DMS153 treated with DMSO at 0.1 percent for 48 hours (cell line): ENCODE data around the gene VTI1A.
A peak's percentile ranks its signal among the peaks of the same experiment; 100 is the strongest.

Experiments used
- DNase-seq: peaks from one replicate; lab custom pipeline; 2025; ENCODE audit not compliant: unreplicated experiment; lab: John Stamatoyannopoulos, UW

The VTI1A gene

GRCh38 chr10:112801004-112801403, 354.0 kb downstream of the VTI1A start:
- no peak for DNase-seq

GRCh38 chr10:112801748-112802147, 354.7 kb downstream of the VTI1A start:
- no peak for DNase-seq

DNA sequence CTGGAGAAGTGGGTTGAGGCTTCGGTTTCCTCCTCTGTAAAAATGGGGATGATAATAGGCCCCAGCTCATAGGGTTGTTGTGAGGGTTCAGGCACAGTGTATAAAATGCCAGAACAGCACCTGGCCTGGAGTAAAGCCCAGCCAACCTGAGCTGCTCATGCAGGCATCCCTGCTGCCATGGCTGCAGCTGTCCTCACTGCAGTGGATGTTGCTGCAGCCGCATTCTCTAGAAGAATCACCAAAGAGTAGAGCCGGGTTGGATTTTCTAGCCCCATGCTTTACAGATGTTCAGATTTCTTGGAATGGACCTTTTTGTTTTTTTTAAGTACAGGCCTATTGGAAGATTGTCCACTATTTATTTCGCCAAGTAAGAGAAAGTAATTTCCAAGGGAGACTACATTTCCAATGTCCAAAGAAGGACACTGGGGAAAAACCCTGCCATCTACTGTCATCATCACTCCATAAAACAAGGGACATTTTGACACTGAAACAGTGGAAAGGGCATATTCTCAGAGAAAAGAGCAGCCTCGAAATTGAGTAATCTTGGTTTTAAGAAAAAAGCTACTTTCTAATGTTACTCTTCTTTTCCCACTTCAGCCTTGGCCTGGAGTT, 355.5 kb downstream of the VTI1A start:
- no peak for DNase-seq

DNA sequence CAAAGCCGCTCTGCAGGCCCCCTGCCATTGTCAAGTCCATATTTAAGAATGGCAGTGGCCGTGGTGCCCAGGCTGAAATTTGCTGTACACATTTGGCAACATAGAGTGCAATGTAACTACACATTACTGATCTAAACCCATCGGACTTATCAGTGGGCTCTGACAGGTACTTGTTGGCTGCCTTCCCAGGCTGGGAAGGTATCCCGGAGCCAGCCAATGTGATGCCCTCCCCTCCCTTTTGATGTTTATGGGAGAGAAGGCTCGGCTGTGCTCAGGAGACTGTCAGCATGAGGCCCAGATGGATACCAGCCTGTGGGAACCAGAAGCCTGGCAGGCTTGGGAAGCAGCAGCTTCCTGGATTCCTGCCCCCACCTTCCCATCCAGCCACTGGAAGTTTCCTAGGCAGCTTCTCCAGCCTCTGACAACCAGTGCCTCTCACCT, 357.0 kb downstream of the VTI1A start:
- no peak for DNase-seq

GRCh38 chr10:112805254-112805590, 358.2 kb downstream of the VTI1A start:
- no peak for DNase-seq

DNA sequence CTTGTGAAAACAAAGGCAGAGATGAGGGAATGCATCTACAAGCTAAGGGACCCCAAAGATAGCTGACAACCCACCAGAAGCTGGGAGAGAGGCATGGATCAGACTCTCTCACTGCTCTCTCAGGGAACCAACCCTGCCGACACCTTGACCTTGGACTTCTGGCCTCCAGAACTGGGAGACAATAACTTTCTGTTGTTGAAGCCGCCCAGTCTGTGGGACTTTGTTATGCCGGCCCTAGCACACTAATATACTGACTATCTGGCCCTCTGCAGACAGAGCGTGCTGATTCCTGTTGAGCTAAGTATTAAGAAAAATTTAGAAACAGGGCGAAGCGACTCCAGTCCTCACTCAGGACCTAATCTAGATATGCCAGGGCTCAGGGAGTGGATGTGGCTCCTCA, 358.7 kb downstream of the VTI1A start:
- no peak for DNase-seq

- no peak for DNase-seq
These were observed 360.0 kb downstream of the VTI1A start for GRCh38 chr10:112807013-112807412.

DNA sequence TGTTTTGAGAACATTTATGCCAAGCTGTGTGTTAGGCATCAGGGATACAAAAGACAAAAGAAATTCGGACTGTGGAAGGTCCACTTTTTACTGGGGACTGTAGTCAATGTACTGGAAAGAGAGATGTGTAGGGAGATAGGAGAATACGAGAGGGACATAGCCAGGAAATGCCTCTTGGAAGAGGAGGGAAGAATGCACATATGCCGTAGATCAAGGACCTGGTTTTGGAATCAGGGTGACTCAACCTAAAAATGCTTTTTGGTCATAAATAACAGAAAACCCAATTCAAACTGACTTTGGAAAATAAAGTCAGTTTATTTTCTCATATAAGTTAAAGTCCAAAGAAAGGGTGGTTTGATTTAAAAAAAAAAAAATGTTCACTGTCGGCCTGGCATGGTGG, 362.7 kb downstream of the VTI1A start:
- no peak for DNase-seq

DNA sequence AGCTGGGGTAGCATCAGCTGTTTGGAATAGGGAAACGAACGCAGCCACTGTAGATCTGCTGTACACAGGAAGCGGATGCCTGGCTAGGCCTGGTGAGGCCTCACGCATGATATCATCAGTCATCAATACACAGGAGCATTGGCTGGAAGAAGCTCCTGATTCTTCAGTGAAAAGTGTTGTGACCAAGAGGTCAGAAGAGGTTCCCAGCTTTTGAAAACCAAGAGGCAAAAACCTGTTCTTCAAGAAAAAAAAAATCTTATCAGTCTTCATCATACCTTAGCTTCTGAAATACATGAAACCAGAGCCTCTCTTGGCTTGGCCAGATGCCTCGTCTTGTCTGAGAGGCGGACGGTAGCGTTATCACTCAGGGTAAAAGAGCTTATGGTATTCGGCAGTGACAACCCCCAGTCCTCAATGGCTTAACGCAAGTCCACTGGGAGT, 363.7 kb downstream of the VTI1A start:
- no peak for DNase-seq

GRCh38 chr10:112811741-112812551, 364.9 kb downstream of the VTI1A start:
- DNase-seq = no peak

DNA sequence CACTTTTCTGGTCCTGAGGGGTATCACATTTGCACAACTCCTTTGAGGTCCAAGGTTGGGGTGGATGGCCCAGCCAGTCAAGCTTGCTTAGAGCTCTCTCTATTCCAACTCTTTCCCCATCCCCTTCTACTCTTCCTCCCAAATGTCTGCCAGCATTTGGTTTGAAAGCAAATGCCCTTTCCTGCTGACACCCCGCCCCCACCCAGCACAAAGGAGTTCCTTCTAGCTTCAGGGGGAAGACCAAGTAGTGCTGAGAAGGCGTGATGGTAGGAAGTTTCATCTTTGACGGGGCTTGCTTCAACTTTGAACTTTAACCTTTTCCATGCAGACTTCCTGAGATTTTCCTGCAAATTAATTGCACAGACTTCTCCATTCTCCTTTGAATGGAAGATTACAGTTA, 365.6 kb downstream of the VTI1A start:
- DNase-seq = no peak

- DNase-seq = no peak
These were observed 367.0 kb downstream of the VTI1A start for GRCh38 chr10:112813866-112814591.

- DNase-seq = peak; percentile 42
These were observed 368.4 kb downstream of the VTI1A start for GRCh38 chr10:112815269-112816032.

GRCh38 chr10:112816033-112816430, 369.0 kb downstream of the VTI1A start:
- DNase-seq = no peak

DNA sequence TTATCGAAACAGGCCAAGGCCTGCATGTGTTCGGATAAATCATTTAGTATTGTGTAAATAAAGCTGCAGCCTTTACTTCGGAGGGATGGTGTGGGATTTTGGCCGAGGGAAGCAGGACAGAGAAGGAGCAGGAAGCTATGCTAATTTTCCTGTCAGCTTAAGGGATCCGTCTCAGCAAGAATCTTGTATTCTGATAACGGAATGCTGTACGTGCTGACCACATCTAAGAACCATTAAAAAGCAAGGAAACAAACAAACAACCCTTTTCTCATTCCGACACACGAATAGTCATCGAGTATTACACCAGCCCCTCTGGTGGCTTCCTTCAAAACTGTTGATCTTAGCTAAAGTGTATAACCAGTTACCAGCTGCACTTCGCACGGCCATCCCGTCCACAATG, 369.9 kb downstream of the VTI1A start:
- no peak for DNase-seq

GRCh38 chr10:112817981-112818777, 371.2 kb downstream of the VTI1A start:
- no peak for DNase-seq

- no peak for DNase-seq
These were observed 372.2 kb downstream of the VTI1A start for GRCh38 chr10:112819231-112819630.

DNA sequence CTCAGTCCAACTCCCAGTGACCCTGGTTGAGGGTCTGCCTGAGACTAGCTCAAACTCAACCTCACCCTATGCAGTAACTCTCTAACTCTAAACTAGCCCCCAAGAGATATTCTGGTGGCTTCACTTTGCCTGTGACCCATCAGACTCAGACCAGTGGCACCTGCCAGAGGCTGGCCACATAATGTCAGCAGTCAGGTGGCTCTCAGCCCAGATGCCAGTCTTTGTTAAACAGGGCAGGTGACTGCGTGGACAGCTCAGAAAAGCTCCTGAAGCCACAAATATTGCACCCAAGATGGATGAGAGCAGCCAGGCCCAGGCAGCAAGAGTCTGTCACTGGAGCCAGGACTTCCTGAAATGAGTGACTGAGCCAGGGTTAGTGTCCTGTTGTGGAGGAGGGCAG, 373.3 kb downstream of the VTI1A start:
- DNase-seq = no peak

GRCh38 chr10:112821038-112821437, 374.0 kb downstream of the VTI1A start:
- no peak for DNase-seq

GRCh38 chr10:112821663-112822062, 374.6 kb downstream of the VTI1A start:
- no peak for DNase-seq
